ENCODE measurements around the gene DDX25.
A peak's percentile ranks its signal among the peaks of the same experiment; 100 is the strongest.
"Not testable (repeated sequence)": the region's sequence is repeated elsewhere in the genome, so short reads cannot be mapped to it uniquely, and the experiment has no call there.

Gene DDX25

GRCh38 chr11:125904678-125905077 is 370 bp downstream of the DDX25 start:
- WGBS (ENCODE audit: insufficient coverage) = 54% methylated on average over 7 of the region's 11 CpGs
- peaks cover 0 to 3% (median 2%) of the 10 kb centered on the region in 5 experiments for H3K9me3 ChIP-seq (ENCODE audit: control extremely low read depth in 1 of 5, control insufficient read depth in 4 of 5, insufficient read depth in 2 of 5, low read depth in 1 of 5, low read length in 4 of 5)
- H3K36me3 ChIP-seq (ENCODE audit: control insufficient read depth in 4 of 4, insufficient read depth in 4 of 4, low read length in 3 of 4) = peaks cover 0 to 9% (median 6%) of the 10 kb centered on the region in 4 experiments
- ChIA-PET POLR2A (no interaction called here), CTCF (no interaction called here)
- H3K4me3 ChIP-seq (ENCODE audit: control insufficient read depth in 1 of 7, extremely low read depth in 1 of 7, insufficient read depth in 4 of 7, low read depth in 2 of 7, low read length in 6 of 7) = peak overlapping the region in 5 of 7 experiments; percentile 17 to 100 (median 85)
- DNase-seq = no peak
- H3K4me1 ChIP-seq (ENCODE audit: control extremely low read depth in 1 of 4, control insufficient read depth in 4 of 4, insufficient read depth in 4 of 4, low read length in 3 of 4) = peaks cover 3 to 24% (median 19%) of the 10 kb centered on the region in 4 experiments
- no peak overlapping the region for H3K27ac ChIP-seq (ENCODE audit: insufficient read depth in 1 of 2, low read depth in 1 of 2, low read length in 2 of 2, poor library complexity in 1 of 2, severe bottlenecking in 2 of 2)
- peaks cover 10 to 39% (median 17%) of the 10 kb centered on the region in 5 experiments for H3K27me3 ChIP-seq (replicated peaks in 2 of 5; ENCODE audit: control insufficient read depth in 4 of 5, insufficient read depth in 5 of 5, low read length in 4 of 5)

GRCh38 chr11:125910226-125910849 is 6.0 kb downstream of the DDX25 start:
- no peaks in the 10 kb centered on the region for H3K4me1 ChIP-seq (ENCODE audit: control extremely low read depth in 1 of 4, control insufficient read depth in 4 of 4, insufficient read depth in 4 of 4, low read length in 3 of 4)
- no peak for DNase-seq
- ChIA-PET POLR2A (interaction anchor here (0.6 kb wide), 1 partner anchor 19 kb away, joined by 3 read pairs; no protein-coding TSS in a partner anchor), CTCF (interaction anchor here (0.6 to 2.7 kb wide), 2 partner anchors 13 to 413 kb away, joined by 3 to 8 read pairs; no protein-coding TSS in a partner anchor)
- H3K4me3 ChIP-seq (ENCODE audit: control insufficient read depth in 1 of 7, extremely low read depth in 1 of 7, insufficient read depth in 4 of 7, low read depth in 2 of 7, low read length in 6 of 7) = no peak overlapping the region
- peaks cover 4 to 26% (median 9%) of the 10 kb centered on the region in 5 experiments for H3K27me3 ChIP-seq (replicated peaks in 2 of 5; ENCODE audit: control insufficient read depth in 4 of 5, insufficient read depth in 5 of 5, low read length in 4 of 5)
- no peaks in the 10 kb centered on the region for H3K9me3 ChIP-seq (ENCODE audit: control extremely low read depth in 1 of 5, control insufficient read depth in 4 of 5, insufficient read depth in 2 of 5, low read depth in 1 of 5, low read length in 4 of 5)
- no peak overlapping the region for H3K27ac ChIP-seq (ENCODE audit: insufficient read depth in 1 of 2, low read depth in 1 of 2, low read length in 2 of 2, poor library complexity in 1 of 2, severe bottlenecking in 2 of 2)
- 100% methylated on average over 1 of the region's 8 CpGs for WGBS (ENCODE audit: insufficient coverage)
- no peaks in the 10 kb centered on the region for H3K36me3 ChIP-seq (ENCODE audit: control insufficient read depth in 4 of 4, insufficient read depth in 4 of 4, low read length in 3 of 4)

- POLR2A ChIA-PET; DNase-seq; H3K27ac ChIP-seq (ENCODE audit: insufficient read depth in 1 of 2, low read depth in 1 of 2, low read length in 2 of 2, poor library complexity in 1 of 2, severe bottlenecking in 2 of 2); H3K27me3 ChIP-seq (replicated peaks in 2 of 5; ENCODE audit: control insufficient read depth in 4 of 5, insufficient read depth in 5 of 5, low read length in 4 of 5); H3K4me1 ChIP-seq (ENCODE audit: control extremely low read depth in 1 of 4, control insufficient read depth in 4 of 4, insufficient read depth in 4 of 4, low read length in 3 of 4); CTCF ChIA-PET; H3K9me3 ChIP-seq (ENCODE audit: control extremely low read depth in 1 of 5, control insufficient read depth in 4 of 5, insufficient read depth in 2 of 5, low read depth in 1 of 5, low read length in 4 of 5); H3K4me3 ChIP-seq (ENCODE audit: control insufficient read depth in 1 of 7, extremely low read depth in 1 of 7, insufficient read depth in 4 of 7, low read depth in 2 of 7, low read length in 6 of 7); H3K36me3 ChIP-seq (ENCODE audit: control insufficient read depth in 4 of 4, insufficient read depth in 4 of 4, low read length in 3 of 4): not testable (repeated sequence)
- WGBS (ENCODE audit: insufficient coverage) = 100% methylated on average over 3 of the region's 3 CpGs
These were observed 10.3 kb downstream of the DDX25 start for GRCh38 chr11:125914601-125915000.

- Histone ChIP-seq H3K4me1 (ENCODE audit: control extremely low read depth in 1 of 4, control insufficient read depth in 4 of 4, insufficient read depth in 4 of 4, low read length in 3 of 4) (no peaks in the 10 kb centered on the region), H3K4me3 (ENCODE audit: control insufficient read depth in 1 of 7, extremely low read depth in 1 of 7, insufficient read depth in 4 of 7, low read depth in 2 of 7, low read length in 6 of 7) (no peak overlapping the region), H3K27me3 (replicated peaks in 2 of 5; ENCODE audit: control insufficient read depth in 4 of 5, insufficient read depth in 5 of 5, low read length in 4 of 5) (peaks cover 0 to 8% (median 7%) of the 10 kb centered on the region in 5 experiments), H3K9me3 (ENCODE audit: control extremely low read depth in 1 of 5, control insufficient read depth in 4 of 5, insufficient read depth in 2 of 5, low read depth in 1 of 5, low read length in 4 of 5) (no peaks in the 10 kb centered on the region), H3K27ac (ENCODE audit: insufficient read depth in 1 of 2, low read depth in 1 of 2, low read length in 2 of 2, poor library complexity in 1 of 2, severe bottlenecking in 2 of 2) (no peak overlapping the region), H3K36me3 (ENCODE audit: control insufficient read depth in 4 of 4, insufficient read depth in 4 of 4, low read length in 3 of 4) (no peaks in the 10 kb centered on the region)
- POLR2A ChIA-PET = no interaction called here
- DNase-seq = no peak
- CTCF ChIA-PET = interaction anchor here (1.4 to 3.4 kb wide), 3 partner anchors 11 to 277 kb away, joined by 3 to 15 read pairs (median 4); no protein-coding TSS in a partner anchor
- WGBS (ENCODE audit: insufficient coverage) = 92% methylated on average over 11 of the region's 12 CpGs
These were observed 12.5 kb downstream of the DDX25 start for GRCh38 chr11:125916683-125917347.

GRCh38 chr11:125918140-125918840 is 14.0 kb downstream of the DDX25 start:
- ChIA-PET CTCF (interaction anchor here (1.4 to 3.4 kb wide), 2 partner anchors 31 to 275 kb away, joined by 3 to 15 read pairs; no protein-coding TSS in a partner anchor), POLR2A (no interaction called here)
- no peaks in the 10 kb centered on the region for H3K9me3 ChIP-seq (ENCODE audit: control extremely low read depth in 1 of 5, control insufficient read depth in 4 of 5, insufficient read depth in 2 of 5, low read depth in 1 of 5, low read length in 4 of 5)
- no peak overlapping the region for H3K4me3 ChIP-seq (ENCODE audit: control insufficient read depth in 1 of 7, extremely low read depth in 1 of 7, insufficient read depth in 4 of 7, low read depth in 2 of 7, low read length in 6 of 7)
- H3K27ac ChIP-seq (ENCODE audit: insufficient read depth in 1 of 2, low read depth in 1 of 2, low read length in 2 of 2, poor library complexity in 1 of 2, severe bottlenecking in 2 of 2) = no peak overlapping the region
- H3K36me3 ChIP-seq (ENCODE audit: control insufficient read depth in 4 of 4, insufficient read depth in 4 of 4, low read length in 3 of 4) = no peaks in the 10 kb centered on the region
- H3K27me3 ChIP-seq (replicated peaks in 2 of 5; ENCODE audit: control insufficient read depth in 4 of 5, insufficient read depth in 5 of 5, low read length in 4 of 5) = peaks cover 0 to 8% (median 7%) of the 10 kb centered on the region in 5 experiments
- no peak for DNase-seq
- no peaks in the 10 kb centered on the region for H3K4me1 ChIP-seq (ENCODE audit: control extremely low read depth in 1 of 4, control insufficient read depth in 4 of 4, insufficient read depth in 4 of 4, low read length in 3 of 4)
- 89% methylated on average over 11 of the region's 13 CpGs for WGBS (ENCODE audit: insufficient coverage)

GRCh38 chr11:125921042-125921441 is 16.7 kb downstream of the DDX25 start:
- Histone ChIP-seq H3K36me3 (ENCODE audit: control insufficient read depth in 4 of 4, insufficient read depth in 4 of 4, low read length in 3 of 4) (no peaks in the 10 kb centered on the region), H3K4me3 (ENCODE audit: control insufficient read depth in 1 of 7, extremely low read depth in 1 of 7, insufficient read depth in 4 of 7, low read depth in 2 of 7, low read length in 6 of 7) (no peak overlapping the region), H3K9me3 (ENCODE audit: control extremely low read depth in 1 of 5, control insufficient read depth in 4 of 5, insufficient read depth in 2 of 5, low read depth in 1 of 5, low read length in 4 of 5) (no peaks in the 10 kb centered on the region), H3K27me3 (replicated peaks in 2 of 5; ENCODE audit: control insufficient read depth in 4 of 5, insufficient read depth in 5 of 5, low read length in 4 of 5) (peaks cover 0 to 8% (median 4%) of the 10 kb centered on the region in 5 experiments), H3K4me1 (ENCODE audit: control extremely low read depth in 1 of 4, control insufficient read depth in 4 of 4, insufficient read depth in 4 of 4, low read length in 3 of 4) (no peaks in the 10 kb centered on the region), H3K27ac (ENCODE audit: insufficient read depth in 1 of 2, low read depth in 1 of 2, low read length in 2 of 2, poor library complexity in 1 of 2, severe bottlenecking in 2 of 2) (no peak overlapping the region)
- DNase-seq = no peak
- POLR2A ChIA-PET = no interaction called here
- CTCF ChIA-PET = interaction anchor here (5.6 kb wide), 1 partner anchor 269 kb away, joined by 84 read pairs; no protein-coding TSS in a partner anchor
- WGBS (ENCODE audit: insufficient coverage) = 75% methylated on average over 4 of the region's 9 CpGs
